ENCODE results near the gene CLDN1. TPM values are rescaled to one million over a fixed set of nuclear protein-coding genes. Genes with fewer than 3 reads are reported as not detected.

The CLDN1 gene
- total RNA-seq, 1 experiment from 2014 or later = 1.0 TPM

GRCh38 chr3:190289989-190290388 is 32.3 kb downstream of the CLDN1 start:
- peaks cover 5 to 18% (median 7%) of the 10 kb centered on the region in 3 experiments for H3K36me3 Mint-ChIP-seq (ENCODE audit: insufficient read depth in 1 of 3, low read depth in 3 of 3)
- no peak for DNase-seq
- H2AK5ac ChIP-seq (ENCODE audit: insufficient read length, low read length) = no peak overlapping the region

More at GRCh38 chr3:190289989-190290388, 32.3 kb downstream of the CLDN1 start:
- H3K14ac ChIP-seq (ENCODE audit: insufficient read depth, low read length) = no peak overlapping the region
- no peak overlapping the region for H2BK5ac ChIP-seq (ENCODE audit: insufficient read length, low read length)
- no peak overlapping the region for H4K8ac ChIP-seq (replicated peaks; ENCODE audit: insufficient read length, low read depth, low read length)
- no peak overlapping the region for H2BK20ac ChIP-seq (ENCODE audit: low read depth, low read length, poor library complexity, severe bottlenecking)
- no peak overlapping the region for H3T11ph ChIP-seq (ENCODE audit: low read length)
- no peak overlapping the region for H3K23ac ChIP-seq (ENCODE audit: insufficient read length, low read depth, low read length)
- Mint-ChIP-seq H3K4me1 (no peaks in the 10 kb centered on the region), H3K9me3 (peaks cover 29 to 30% of the 10 kb centered on the region in 2 experiments), H3K4me3 (no peak overlapping the region), H3K27me3 (ENCODE audit: low read depth) (no peaks in the 10 kb centered on the region), H3K27ac (no peak overlapping the region)
- no peak overlapping the region for H3K9ac ChIP-seq (ENCODE audit: extremely low read depth, insufficient read length, low read length)
- H2BK12ac ChIP-seq (ENCODE audit: insufficient read length, low read depth, low read length) = no peak overlapping the region
- no peak overlapping the region for H4K5ac ChIP-seq (ENCODE audit: insufficient read length, low read depth, low read length)
- TF ChIP-seq CTCF (conservative IDR thresholded peaks at IDR 0.05) = no peak
- H2BK120ac ChIP-seq (ENCODE audit: low read depth, low read length, poor library complexity, severe bottlenecking) = no peak overlapping the region
- no peak overlapping the region for H3K4ac ChIP-seq (ENCODE audit: low read depth, low read length)
- no peak overlapping the region for H3K18ac ChIP-seq (ENCODE audit: insufficient read length, low read depth, low read length)
- no peaks in the 10 kb centered on the region for H4K20me1 ChIP-seq (ENCODE audit: control insufficient read depth, insufficient read depth, insufficient read length)
- no peaks in the 10 kb centered on the region for H3K79me1 ChIP-seq (ENCODE audit: insufficient read depth, low read depth, low read length, poor library complexity, severe bottlenecking)
- no peaks in the 10 kb centered on the region for H3K9me3 ChIP-seq (ENCODE audit: control insufficient read depth, low read depth, low read length)
- H2BK15ac ChIP-seq (ENCODE audit: low read depth, low read length) = no peak overlapping the region
- no CpG with 5 or more reads among the region's 2 CpGs for WGBS (ENCODE audit: extremely low coverage, insufficient read length, low lambda C conversion rate)
- no peak overlapping the region for H2AFZ ChIP-seq (ENCODE audit: low read length)
- no peak overlapping the region for H3K27ac ChIP-seq (ENCODE audit: insufficient read length, low read depth, low read length)
- no peaks in the 10 kb centered on the region for H3K23me2 ChIP-seq (ENCODE audit: insufficient read length, low read depth, low read length, poor library complexity, severe bottlenecking)
- H3K4me2 ChIP-seq (ENCODE audit: insufficient read depth, insufficient read length, low read length) = no peak overlapping the region
- no peaks in the 10 kb centered on the region for H3K27me3 ChIP-seq (ENCODE audit: insufficient read depth, low read length)
- no peak overlapping the region for H3K56ac ChIP-seq (ENCODE audit: insufficient read length, low read depth, low read length)
- no peaks in the 10 kb centered on the region for H3K79me2 ChIP-seq (ENCODE audit: insufficient read depth, low read length)
- no peaks in the 10 kb centered on the region for H3K4me1 ChIP-seq (ENCODE audit: insufficient read depth, low read length)
- no peak overlapping the region for H4K91ac ChIP-seq (ENCODE audit: insufficient read length, low read depth, low read length)

Measured in H9 (cell line).